Stimulated activated CD8-positive, alpha-beta memory T cell treated with anti-CD3 and anti-CD28 coated beads, Interleukin-7, amount 100 ng/mL, for 24 hours (primary cell): Measurements from ENCODE around the gene ELL.
"Not testable (repeated sequence)": the region's sequence is repeated elsewhere in the genome, so short reads cannot be mapped to it uniquely, and the experiment has no call there.

Experiments used
- DNase-seq: peaks from one replicate; pipeline ENCODE4 v3.0.0-alpha.2; 2020; ENCODE audit warnings: low read depth

ELL gene

GRCh38 chr19:18531485-18531884, 9.6 kb upstream of the ELL start:
- DNase-seq: no peak

DNA sequence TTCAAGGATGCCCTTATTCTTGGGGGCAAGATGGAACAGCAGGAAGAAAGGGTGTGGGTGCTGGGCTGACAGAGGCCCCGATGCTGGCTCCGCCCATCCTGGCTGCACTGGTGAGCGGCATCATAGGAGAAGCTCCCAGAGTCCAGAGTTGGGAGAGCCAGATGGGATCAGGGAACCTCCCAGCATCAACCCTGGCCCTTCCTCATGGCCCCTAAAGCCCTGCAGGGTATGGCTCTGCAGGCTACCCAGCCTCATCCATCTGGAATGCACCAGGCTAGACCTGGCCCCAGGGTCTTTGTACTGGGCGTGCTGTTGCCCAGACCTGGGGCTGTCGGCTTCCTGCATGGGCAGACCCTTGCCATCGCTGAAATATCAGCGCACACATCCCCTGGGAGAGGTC, 7.9 kb upstream of the ELL start:
- DNase-seq: no peak

DNA sequence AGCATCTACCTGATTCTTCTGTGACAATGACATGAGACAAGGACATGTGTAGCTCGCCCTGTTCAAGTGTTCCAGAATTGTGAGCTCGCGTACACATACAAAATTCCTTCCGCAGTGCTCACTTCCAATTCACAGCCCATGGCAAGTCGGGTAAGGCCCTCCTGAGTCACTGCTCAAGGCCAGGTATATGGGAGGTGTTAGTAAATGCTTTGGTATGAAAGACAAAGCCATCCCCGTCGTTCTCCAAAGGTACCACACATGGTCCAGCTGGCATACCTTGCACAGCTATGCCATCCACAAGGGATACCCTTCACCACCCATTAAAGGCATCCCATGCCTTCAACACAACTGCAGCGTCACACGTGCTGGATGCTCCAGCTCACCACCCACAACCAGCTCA, 4.4 kb upstream of the ELL start:
- no peak for DNase-seq

GRCh38 chr19:18523841-18524240, 2.0 kb upstream of the ELL start:
- no peak for DNase-seq

- DNase-seq: not testable (repeated sequence)
Measured at GRCh38 chr19:18522862-18523440, 1.1 kb upstream of the ELL start.

DNA sequence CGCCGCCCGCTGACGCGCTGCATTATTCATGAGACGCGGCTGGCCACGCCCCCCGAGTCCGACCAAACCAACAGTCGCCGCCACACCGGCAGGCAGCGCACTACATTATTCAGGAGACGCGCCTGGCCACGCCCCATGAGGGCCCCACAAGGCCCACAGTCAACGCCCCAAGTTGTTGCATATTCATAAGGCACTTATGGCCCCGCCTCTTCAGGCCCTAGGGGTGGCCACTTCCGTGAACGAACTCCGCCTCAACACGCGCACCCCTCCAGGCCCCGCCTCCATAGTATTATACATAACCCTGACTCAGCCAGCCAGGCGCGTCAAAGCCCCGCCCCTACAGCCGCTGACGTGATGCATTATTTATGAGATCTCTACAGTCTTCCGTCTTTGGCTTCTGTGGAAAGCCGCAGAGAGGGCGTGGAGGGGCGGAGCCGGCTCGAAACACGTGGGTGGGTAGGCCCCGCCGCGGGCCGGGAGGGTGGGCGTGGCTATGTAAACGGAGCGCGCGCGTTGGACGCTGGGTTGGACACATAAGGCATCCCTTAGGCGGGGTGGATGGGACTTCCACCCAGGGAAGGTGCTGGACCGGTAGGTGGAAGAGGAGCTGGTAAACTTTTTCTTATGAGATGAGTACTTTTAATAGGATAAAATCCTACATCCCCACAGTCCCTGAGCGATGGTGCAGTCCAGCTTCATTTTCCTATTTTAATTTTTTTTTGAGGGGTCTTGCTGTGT, 423 bp upstream of the ELL start:
- peak; percentile 100 for DNase-seq

- DNase-seq: no peak
Measured at GRCh38 chr19:18520848-18521691, 800 bp downstream of the ELL start.

- no peak for DNase-seq
Measured at GRCh38 chr19:18519962-18520847, 1.7 kb downstream of the ELL start.

- DNase-seq: no peak
Measured at GRCh38 chr19:18518639-18519038, 3.2 kb downstream of the ELL start.

DNA sequence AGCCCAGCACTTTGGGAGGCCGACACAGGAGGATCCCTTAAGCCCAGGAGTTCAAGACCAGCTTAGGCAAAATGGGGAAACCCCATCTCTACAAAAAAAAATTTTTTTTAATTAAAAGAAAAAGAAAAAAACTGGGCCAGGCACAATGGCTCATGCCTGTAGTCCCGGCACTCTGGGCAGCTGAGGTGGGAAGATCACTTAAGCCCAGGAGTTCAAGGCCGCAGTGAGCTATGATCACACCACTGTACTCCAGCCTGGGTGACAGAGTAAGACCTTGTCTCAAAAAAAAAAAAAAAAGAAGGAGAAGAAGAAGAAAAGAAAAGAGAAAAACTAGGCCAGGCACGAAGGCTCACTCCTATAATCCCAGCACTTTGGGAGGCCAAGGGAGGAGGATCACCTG, 4.3 kb downstream of the ELL start:
- DNase-seq: no peak

- DNase-seq: no peak
Measured at GRCh38 chr19:18515959-18516358, 5.9 kb downstream of the ELL start.

GRCh38 chr19:18514800-18515682, 6.8 kb downstream of the ELL start:
- DNase-seq: no peak

DNA sequence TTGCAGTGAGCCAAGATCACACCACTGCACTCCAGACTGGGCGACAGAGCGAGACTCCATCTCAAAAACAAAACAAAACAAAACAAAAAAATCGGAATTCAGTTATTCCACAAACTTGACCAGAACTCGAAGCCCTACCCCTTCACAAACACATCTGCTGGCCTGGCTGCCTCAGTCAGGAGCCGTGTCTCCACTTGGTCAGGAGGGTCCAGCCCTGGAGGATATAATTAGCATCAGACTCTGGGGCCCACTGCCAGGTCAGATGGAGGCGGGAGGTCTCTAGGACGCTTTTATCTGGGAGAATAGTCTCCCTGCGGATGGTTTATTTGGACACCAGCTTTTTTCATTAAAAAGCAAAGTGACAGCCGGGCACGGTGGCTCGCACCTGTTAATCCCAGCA, 8.0 kb downstream of the ELL start:
- DNase-seq: no peak

DNA sequence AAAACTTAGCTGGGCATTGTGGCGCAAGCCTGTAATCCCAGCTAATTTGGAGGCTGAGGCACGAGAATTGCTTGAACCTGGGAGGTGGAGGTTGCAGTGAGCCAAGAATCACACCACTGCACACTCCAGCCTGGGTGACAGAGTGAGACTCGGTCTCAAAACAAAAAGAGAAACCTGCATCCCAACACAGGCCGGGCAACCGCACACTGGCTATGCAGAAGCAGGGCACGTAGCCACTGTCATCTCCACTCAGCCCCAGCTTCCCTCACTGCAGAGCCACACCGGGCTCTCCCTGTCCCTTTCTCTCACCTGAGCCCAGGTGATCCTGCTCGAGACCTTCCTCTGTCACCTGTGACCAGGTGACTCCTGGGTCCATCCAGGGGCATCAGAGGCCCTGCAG, 11.7 kb downstream of the ELL start:
- DNase-seq: no peak

DNA sequence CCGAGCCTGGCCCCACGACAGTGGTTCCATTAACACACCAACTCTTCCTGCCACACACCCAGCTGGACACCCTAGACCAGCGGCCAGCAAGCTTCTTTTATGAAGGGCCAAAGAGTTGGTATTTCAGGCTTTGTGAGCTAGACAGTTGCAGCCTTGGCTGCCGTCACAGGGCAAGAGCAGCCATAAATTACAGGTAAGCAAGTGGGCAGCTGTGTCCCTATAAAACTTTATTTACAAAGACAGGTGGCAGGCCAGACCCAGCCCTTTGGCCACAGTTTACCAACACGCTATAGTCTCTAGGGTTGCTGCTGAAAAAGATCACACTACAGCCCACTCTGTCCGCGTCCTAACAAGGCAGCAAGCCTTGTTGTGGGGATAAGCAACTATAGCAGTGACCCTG, 13.3 kb downstream of the ELL start:
- no peak for DNase-seq

DNA sequence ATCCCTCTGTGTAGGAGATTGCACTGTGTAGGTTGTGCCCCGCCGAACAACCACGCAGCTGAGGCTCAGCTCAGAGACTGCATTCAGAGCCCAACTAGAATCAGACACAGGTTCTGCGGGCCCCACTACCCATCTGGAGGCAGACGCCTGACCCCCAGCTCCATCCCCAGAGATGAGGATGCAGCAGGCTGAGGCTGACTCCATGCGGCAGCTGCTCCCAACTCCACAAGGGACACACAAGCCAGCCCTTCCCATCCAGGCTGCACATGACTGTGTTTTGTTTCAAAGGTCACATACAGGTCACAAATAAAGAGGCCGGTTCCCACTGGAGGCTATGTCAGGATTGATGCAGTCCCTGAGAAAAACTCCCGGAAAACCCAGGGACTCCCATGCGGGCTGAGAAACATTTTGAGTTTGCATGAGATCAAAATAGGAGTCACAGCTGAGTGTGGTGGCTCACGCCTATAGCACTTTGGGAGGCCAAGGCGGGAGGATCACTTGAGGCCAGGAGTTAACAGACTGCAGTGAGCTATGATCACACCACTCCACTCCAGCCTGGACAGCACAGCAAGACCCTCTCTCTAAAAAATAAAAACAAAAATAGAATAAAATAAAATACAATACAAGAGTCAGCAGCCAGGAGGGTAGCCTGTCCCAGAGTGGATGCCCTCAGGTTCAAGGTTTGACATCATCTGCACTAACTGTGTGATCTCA, 14.0 kb downstream of the ELL start:
- DNase-seq: no peak

DNA sequence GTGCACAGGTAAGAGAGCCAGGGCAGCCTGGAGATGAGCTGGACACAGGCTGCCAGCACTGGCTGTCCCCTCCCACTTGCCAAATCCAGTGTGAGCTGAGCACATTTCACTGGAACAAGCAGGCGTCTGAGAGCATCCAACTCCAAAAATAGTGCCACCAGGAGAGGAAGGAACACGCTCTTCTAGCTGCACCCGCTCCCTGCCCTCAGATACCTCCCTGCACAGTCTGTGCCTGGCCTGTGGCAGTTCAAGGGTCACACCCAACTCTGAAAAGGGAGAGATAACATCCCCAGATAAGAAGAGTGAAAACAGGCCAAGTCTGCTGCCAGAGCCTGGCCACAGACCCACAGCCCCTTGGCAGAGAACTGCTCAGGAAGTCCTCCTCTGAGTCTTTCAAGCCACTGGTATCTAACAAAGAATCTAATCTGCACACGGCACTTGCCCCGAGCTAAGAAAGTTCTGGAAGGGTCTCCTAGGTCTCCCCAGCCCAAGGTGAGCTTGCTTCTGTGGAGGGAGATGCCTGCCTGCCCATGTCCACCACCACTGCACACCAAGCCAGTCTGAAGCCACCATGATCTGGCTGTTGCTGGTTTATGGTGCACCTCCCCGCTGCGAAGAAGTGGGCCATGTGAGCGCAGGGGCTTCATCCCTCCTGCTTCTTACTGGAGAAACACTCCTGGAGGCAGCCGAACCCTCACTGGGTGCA, 14.7 kb downstream of the ELL start:
- DNase-seq: no peak

DNA sequence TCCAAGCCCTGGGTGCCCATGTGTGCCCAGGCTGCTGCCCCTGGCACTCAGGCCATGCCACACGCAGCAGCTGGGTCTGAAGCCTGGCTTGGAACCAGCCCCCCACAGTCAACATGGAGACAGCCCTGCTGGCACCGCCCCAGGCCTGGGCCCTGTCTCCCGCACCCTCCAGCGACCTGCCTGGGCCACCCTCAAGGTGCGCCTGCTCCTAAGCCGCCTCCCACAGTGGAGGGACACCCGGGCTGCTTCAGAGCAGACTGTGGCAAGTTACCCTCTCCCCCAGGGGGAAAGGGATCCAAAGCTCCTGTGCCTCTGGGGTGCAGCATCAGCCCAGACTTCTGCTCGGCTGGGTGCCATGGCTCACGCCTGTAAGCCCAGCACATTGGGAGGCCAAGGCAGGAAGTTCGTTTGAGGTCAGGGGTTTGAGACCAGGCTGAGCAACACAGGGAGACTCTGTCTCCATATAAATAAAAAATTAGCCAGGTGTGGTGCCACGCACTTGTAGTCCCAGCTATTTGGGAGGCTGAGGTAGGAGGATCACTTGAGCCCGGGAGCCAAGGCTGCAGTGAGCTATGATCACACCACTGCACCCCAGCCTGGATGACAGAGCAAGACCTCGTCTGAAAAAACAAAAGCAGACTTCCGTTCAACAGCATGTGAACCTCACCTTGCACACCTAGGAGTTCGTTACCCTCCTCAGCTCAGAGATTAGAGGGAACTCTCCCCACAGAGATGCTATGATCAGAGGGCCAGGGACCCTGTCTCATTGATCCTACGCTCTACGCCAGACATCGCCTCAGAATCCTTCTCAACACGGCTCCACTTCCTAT, 15.6 kb downstream of the ELL start:
- DNase-seq: no peak
